H1 (cell line): Measurements from ENCODE around the gene DPM2. TPM values are rescaled to one million over a fixed set of nuclear protein-coding genes. Genes with fewer than 3 reads are reported as not detected.

ENCODE experiments used
- polyA plus RNA-seq, 7 experiments: library from polyadenylated mRNA; depleted of rRNA in 3 of 7; stranded (reverse) in 5 of 7; unstranded in 2 of 7; fragments of >200 nt in 5 of 7; fragments of 200-250 nt in 2 of 7; gene quantifications; 1 replicate in 5 of 7; 2 replicates in 1 of 7; 4 replicates in 1 of 7; pipeline versions ENCODE4 v1.2.1 to v1.2.3, GENCODE V29; 2011 to 2013; ENCODE audit warnings: missing spikeins in 2 of 7, mixed read lengths in 2 of 7
- total RNA-seq: library from RNA; stranded (reverse); fragmentation: NEBNext Ultra II Directional; extraction: Animal tissue kit (Norgen Biotek cat#: 25700); gene quantifications from 2 replicates; pipeline ENCODE4 v1.2.1, GENCODE V29; 2021
- TF ChIP-seq, protein P1 (sequence below): IDR thresholded peaks from 2 replicates; pipeline ENCODE4 v1.6.1; 2012; ENCODE audit warnings: inconsistent platforms
- TF ChIP-seq, protein P2 (sequence below): IDR thresholded peaks from 2 replicates; pipeline ENCODE4 v1.6.1; 2012; ENCODE audit warnings: inconsistent platforms

The DPM2 gene
- total and polyA plus RNA-seq, 2 of the 8 experiments (the other 6 are each of a cell fraction or from before 2014, with no cell fraction given), result 45.4 to 95.4 TPM

DNA sequence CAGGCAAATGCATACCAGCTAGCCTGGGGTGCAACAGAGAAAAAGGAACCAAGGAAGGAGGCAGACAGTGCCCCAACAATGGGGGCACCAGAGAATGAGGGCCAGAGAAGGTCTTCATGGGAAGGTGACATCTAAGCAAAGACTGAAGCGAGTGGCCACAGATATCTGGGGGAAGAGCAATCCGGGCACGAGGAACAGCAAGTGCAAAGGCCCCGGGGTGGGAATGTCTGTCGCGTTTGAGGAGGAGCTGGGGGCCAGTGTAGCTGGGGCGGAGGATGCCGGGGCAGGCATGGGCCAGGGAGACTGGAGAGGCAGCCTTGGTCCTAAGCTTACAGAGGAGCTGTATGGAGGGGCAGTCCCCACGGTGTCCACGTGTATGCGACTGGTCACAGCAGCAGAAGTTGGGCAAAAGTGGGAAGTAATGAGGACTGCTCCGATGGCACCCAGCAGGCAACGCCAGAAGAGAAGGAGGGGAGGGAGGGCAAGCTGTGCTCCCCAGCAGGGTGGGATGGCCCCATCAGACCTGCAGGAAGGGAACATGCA, 24.0 kb upstream of the DPM2 start (continued):
- TF ChIP-seq, protein P1, sequence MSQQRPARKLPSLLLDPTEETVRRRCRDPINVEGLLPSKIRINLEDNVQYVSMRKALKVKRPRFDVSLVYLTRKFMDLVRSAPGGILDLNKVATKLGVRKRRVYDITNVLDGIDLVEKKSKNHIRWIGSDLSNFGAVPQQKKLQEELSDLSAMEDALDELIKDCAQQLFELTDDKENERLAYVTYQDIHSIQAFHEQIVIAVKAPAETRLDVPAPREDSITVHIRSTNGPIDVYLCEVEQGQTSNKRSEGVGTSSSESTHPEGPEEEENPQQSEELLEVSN, result no peak
- TF ChIP-seq, protein P2, sequence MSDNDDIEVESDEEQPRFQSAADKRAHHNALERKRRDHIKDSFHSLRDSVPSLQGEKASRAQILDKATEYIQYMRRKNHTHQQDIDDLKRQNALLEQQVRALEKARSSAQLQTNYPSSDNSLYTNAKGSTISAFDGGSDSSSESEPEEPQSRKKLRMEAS, result no peak
